AG04450 (cell line): Measurements from ENCODE around the gene IL15RA. TPM values are rescaled to one million over a fixed set of nuclear protein-coding genes. Genes with fewer than 3 reads are reported as not detected.

Source experiments
- CTCF ChIA-PET: fragments of 300-600, 350-600 bp; formaldehyde crosslinking; extraction: SDS; loops from one replicate; lab custom pipeline; 2022; ENCODE audit warnings: antibody characterized with exemption, inconsistent platforms; lab: Charles Lee
- POLR2A ChIA-PET: fragments of 350-600 bp; formaldehyde crosslinking; extraction: SDS; loops from one replicate; lab custom pipeline; 2021; ENCODE audit warnings: antibody characterized with exemption, inconsistent platforms; lab: Yijun Ruan, JAX
- DNase-seq: peaks from one replicate; pipeline ENCODE4 v3.0.0-alpha.2; 2011; ENCODE audit warnings: low read depth, low spot score
- H3K27ac ChIP-seq: one replicate; pipeline ENCODE4 v1.5.1; 2012; ENCODE audit warnings: low read depth, low read length, control low read depth
- H3K27me3 ChIP-seq: one replicate; pipeline ENCODE4 v1.6.0; 2012; ENCODE audit warnings: low read length; ENCODE audit not compliant: control insufficient read depth, insufficient read depth
- H3K4me3 ChIP-seq: 2 replicates; pipeline ENCODE4 v1.5.1; 2011; ENCODE audit warnings: mild to moderate bottlenecking, low read depth, low read length, control low read depth
- H3K9me3 ChIP-seq: 2 replicates; pipeline ENCODE4 v1.5.1; 2012; ENCODE audit warnings: low read length; ENCODE audit not compliant: control insufficient read depth, insufficient read depth
- polyA plus RNA-seq: library from polyadenylated mRNA; depleted of rRNA; stranded (reverse); fragments of >200 nt; gene quantifications from 2 replicates; pipeline ENCODE4 v1.2.3, GENCODE V29; 2011
- TF ChIP-seq, protein P1 (sequence below): IDR thresholded peaks from 2 replicates; pipeline ENCODE4 v1.5.1; 2011; ENCODE audit warnings: low read depth, low read length, control low read depth, inconsistent platforms

The IL15RA gene
- polyA plus RNA-seq, 1 experiment, result 3.5 TPM

- CTCF ChIA-PET, result no interaction called here
- no peaks in the 10 kb centered on the region for H3K9me3 ChIP-seq
- H3K4me3 ChIP-seq, result no peak overlapping the region
- DNase-seq, result no peak
- H3K27me3 ChIP-seq, result no peaks in the 10 kb centered on the region
- TF ChIP-seq, protein P1, sequence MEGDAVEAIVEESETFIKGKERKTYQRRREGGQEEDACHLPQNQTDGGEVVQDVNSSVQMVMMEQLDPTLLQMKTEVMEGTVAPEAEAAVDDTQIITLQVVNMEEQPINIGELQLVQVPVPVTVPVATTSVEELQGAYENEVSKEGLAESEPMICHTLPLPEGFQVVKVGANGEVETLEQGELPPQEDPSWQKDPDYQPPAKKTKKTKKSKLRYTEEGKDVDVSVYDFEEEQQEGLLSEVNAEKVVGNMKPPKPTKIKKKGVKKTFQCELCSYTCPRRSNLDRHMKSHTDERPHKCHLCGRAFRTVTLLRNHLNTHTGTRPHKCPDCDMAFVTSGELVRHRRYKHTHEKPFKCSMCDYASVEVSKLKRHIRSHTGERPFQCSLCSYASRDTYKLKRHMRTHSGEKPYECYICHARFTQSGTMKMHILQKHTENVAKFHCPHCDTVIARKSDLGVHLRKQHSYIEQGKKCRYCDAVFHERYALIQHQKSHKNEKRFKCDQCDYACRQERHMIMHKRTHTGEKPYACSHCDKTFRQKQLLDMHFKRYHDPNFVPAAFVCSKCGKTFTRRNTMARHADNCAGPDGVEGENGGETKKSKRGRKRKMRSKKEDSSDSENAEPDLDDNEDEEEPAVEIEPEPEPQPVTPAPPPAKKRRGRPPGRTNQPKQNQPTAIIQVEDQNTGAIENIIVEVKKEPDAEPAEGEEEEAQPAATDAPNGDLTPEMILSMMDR, result no peak
- no peak overlapping the region for H3K27ac ChIP-seq
- POLR2A ChIA-PET, result interaction anchor here (1.1 kb wide), 1 partner anchor 136 kb away, joined by 3 read pairs; the partner anchor contains the start of gene RBM17
Observed at GRCh38 chr10:5952731-5953385, 24.5 kb downstream of the IL15RA start.

DNA sequence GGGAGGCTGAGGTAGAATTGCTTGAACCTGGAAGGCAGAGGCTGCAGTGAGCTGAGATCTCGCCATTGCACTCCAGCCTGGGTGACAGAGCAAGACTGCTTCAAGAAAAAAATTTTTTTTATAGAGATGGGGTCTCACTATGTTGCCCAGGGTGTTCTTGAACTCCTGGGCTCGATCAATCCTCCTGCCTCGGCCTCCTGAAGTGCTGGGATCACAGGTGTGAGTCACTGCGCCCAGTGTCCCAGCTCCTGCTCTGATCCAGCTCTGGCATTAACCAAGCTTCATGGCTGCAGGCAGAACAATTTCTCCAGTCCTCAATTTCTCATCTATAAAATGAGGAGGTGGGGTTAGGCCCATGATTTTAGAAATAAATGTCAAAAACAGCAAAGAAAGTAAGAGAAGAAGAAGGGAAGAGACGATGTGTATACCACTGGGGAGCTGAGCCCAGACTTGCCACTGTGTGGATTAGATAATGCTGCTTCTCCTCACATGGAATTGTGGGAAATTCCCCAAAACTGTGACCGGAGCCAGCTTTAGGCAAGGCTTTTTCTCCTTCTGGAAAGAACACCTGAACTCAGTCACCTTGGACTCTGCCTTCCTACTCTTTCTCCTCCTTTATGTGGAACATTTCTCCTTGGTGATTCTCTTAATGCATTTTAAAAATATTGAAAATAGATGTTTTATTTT, 25.5 kb downstream of the IL15RA start:
- TF ChIP-seq, protein P1, result no peak
- Histone ChIP-seq H3K9me3 (no peaks in the 10 kb centered on the region), H3K4me3 (no peak overlapping the region), H3K27ac (no peak overlapping the region), H3K27me3 (no peaks in the 10 kb centered on the region)
- ChIA-PET CTCF (no interaction called here), POLR2A (no interaction called here)
- no peak for DNase-seq

DNA sequence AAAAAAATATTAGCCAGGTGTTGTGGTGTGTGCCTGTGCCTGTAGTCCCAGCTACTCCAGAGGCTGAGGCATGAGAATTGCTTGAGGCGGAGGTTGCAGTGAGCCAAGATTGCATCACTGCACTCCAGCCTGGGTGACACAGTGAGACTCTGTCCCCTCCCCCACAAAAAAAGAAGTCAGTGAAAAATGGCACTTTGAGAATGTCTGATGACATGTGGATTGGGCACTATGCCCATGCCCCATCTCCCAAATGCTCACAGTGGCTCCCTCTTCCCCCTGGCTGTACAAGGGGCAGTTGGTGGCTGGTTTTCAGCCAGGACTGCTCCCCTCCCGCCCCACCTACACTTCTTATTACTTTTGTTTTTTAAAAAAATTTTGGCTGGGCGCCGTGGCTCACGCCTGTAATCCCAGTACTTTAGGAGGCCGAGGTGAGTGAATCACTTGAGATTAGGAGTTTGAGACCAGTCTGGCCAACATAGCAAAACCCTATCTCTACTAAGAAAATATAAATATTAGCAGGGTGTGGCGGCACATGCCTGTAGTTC, 26.1 kb downstream of the IL15RA start:
- ChIA-PET CTCF (interaction anchor here (0.9 kb wide), 1 partner anchor 63 kb away, joined by 3 read pairs; no protein-coding TSS in a partner anchor), POLR2A (interaction anchor here (0.6 to 0.7 kb wide), 2 partner anchors 141 to 168 kb away, joined by 3 to 5 read pairs; no protein-coding TSS in a partner anchor)
- H3K9me3 ChIP-seq, result no peaks in the 10 kb centered on the region
- DNase-seq, result no peak
- TF ChIP-seq, protein P1, result no peak
- no peak overlapping the region for H3K4me3 ChIP-seq
- no peaks in the 10 kb centered on the region for H3K27me3 ChIP-seq
- no peak overlapping the region for H3K27ac ChIP-seq

- CTCF ChIA-PET, result interaction anchor here (0.8 to 1.2 kb wide), 3 partner anchors 8 to 453 kb away, joined by 3 to 5 read pairs (median 4); no protein-coding TSS in a partner anchor
- DNase-seq, result peak; percentile 36
- POLR2A ChIA-PET, result no interaction called here
- no peak overlapping the region for H3K4me3 ChIP-seq
- H3K27me3 ChIP-seq, result no peaks in the 10 kb centered on the region
- no peak overlapping the region for H3K27ac ChIP-seq
- TF ChIP-seq, protein P1, result peak; percentile 70
- peaks cover 5% of the 10 kb centered on the region; the same call in 1 of the 2 replicates for H3K9me3 ChIP-seq
Observed at GRCh38 chr10:5949009-5949759, 28.2 kb downstream of the IL15RA start.
